Measurements from ENCODE around the gene SLC25A36.

SLC25A36 gene

DNA sequence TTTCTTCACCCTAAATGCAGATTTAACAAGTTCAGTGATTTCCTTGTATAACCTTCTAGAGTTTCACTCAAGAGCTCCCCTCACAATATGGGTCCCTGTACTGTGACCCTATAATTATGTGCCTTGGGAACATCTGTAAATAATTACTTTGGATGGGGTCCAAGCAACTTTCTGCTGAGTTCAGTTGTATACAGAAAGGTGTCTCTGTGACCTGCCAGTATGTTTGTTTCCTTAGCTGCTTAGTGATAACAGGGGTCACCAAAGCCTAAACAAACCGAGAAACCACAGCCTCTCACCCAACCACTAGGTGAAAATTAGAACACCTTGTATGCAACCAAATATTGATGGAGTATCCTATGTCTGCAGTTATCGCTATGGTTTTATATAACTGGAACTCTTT, 29.8 kb upstream of the SLC25A36 start:
- Histone ChIP-seq H3K27me3 (replicated peaks; ENCODE audit: control insufficient read depth, insufficient read depth, low read length, poor library complexity, severe bottlenecking) (no peaks in the 10 kb centered on the region), H3K4me3 (ENCODE audit: insufficient read depth, low read depth, low read length, poor library complexity, severe bottlenecking) (no peak overlapping the region), H3K36me3 (ENCODE audit: control insufficient read depth, insufficient read depth, low read length) (no peaks in the 10 kb centered on the region), H3K9me3 (ENCODE audit: control insufficient read depth, low read length) (no peaks in the 10 kb centered on the region), H3K27ac (ENCODE audit: insufficient read depth, low read length, poor library complexity, severe bottlenecking) (no peak overlapping the region), H3K4me1 (ENCODE audit: control insufficient read depth, insufficient read depth, low read length, poor library complexity, severe bottlenecking) (no peaks in the 10 kb centered on the region)
- DNase-seq: no peak

DNA sequence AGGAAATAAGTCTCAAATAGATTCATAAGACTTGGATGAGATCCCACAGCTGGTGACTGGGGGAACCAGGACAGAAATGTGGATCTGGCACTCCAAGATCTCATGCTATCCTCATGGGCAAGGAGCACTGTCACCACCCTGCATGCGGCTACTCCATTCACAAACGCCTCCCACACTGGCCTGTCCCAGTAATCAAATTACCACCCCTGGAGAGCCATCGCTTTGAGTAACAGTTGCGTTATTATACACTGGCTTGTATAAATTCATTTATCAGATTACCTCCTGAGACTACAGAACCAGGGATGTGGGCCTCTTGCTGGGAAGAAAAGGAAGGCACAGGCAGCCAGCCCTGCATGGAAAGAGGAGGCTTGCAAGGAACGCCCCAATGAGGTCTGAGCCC, 27.9 kb upstream of the SLC25A36 start:
- H3K4me1 ChIP-seq (ENCODE audit: control insufficient read depth, insufficient read depth, low read length, poor library complexity, severe bottlenecking): no peaks in the 10 kb centered on the region
- no peak for DNase-seq
- H3K27ac ChIP-seq (ENCODE audit: insufficient read depth, low read length, poor library complexity, severe bottlenecking): no peak overlapping the region
- no peaks in the 10 kb centered on the region for H3K27me3 ChIP-seq (replicated peaks; ENCODE audit: control insufficient read depth, insufficient read depth, low read length, poor library complexity, severe bottlenecking)
- H3K36me3 ChIP-seq (ENCODE audit: control insufficient read depth, insufficient read depth, low read length): no peaks in the 10 kb centered on the region
- no peaks in the 10 kb centered on the region for H3K9me3 ChIP-seq (ENCODE audit: control insufficient read depth, low read length)
- H3K4me3 ChIP-seq (ENCODE audit: insufficient read depth, low read depth, low read length, poor library complexity, severe bottlenecking): no peak overlapping the region

DNA sequence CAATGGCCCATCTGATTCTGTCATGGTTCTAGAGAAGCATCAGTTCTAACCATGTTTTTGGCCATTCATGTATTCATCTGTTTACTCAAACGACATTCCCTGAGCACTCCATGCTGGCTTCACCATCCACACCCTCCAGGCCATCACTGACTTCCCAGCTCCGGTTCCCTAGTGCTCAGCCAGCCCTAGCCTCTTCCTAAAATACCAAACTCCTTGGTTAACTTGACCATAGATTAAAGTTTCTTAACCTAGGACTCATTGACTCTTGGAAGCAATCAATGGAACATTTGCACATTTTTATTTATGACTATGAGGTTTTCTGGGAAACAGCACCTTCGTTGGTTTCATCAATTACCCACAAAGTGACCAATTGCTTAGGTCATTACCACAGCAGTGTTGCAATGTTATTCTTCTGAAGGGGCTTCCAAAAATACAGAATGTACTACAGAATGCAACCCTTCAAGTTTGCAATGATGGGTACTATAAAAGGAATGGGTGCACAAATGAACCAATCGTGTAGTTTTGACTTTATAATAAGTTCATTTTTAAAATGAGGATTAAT, 27.2 kb upstream of the SLC25A36 start:
- Histone ChIP-seq H3K27me3 (replicated peaks; ENCODE audit: control insufficient read depth, insufficient read depth, low read length, poor library complexity, severe bottlenecking) (no peaks in the 10 kb centered on the region), H3K27ac (ENCODE audit: insufficient read depth, low read length, poor library complexity, severe bottlenecking) (no peak overlapping the region), H3K9me3 (ENCODE audit: control insufficient read depth, low read length) (no peaks in the 10 kb centered on the region), H3K36me3 (ENCODE audit: control insufficient read depth, insufficient read depth, low read length) (no peaks in the 10 kb centered on the region), H3K4me1 (ENCODE audit: control insufficient read depth, insufficient read depth, low read length, poor library complexity, severe bottlenecking) (no peaks in the 10 kb centered on the region), H3K4me3 (ENCODE audit: insufficient read depth, low read depth, low read length, poor library complexity, severe bottlenecking) (no peak overlapping the region)
- DNase-seq: no peak

DNA sequence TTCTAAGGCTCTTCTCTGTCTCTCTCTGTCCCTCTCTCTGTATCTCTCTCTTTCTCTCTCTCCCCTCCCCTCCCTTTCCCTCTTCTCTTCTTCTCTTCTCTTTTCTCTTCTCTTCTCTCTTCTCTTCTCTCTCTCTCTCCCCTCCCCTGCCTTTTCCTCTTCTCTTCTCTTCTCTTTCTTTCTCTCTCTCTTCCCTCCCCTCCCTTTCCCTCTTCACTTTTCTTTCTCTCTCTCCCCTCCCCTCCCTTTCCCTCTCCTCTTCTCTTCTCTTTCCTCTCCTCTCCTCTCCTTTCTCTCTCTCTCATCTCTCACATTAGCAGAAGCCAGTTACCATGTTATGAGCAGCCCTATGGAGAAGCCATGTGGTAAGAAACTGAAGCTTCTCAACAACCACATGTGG, 25.0 kb upstream of the SLC25A36 start:
- Histone ChIP-seq H3K27me3 (replicated peaks; ENCODE audit: control insufficient read depth, insufficient read depth, low read length, poor library complexity, severe bottlenecking) (no peaks in the 10 kb centered on the region), H3K36me3 (ENCODE audit: control insufficient read depth, insufficient read depth, low read length) (no peaks in the 10 kb centered on the region), H3K27ac (ENCODE audit: insufficient read depth, low read length, poor library complexity, severe bottlenecking) (no peak overlapping the region), H3K9me3 (ENCODE audit: control insufficient read depth, low read length) (no peaks in the 10 kb centered on the region), H3K4me3 (ENCODE audit: insufficient read depth, low read depth, low read length, poor library complexity, severe bottlenecking) (no peak overlapping the region), H3K4me1 (ENCODE audit: control insufficient read depth, insufficient read depth, low read length, poor library complexity, severe bottlenecking) (no peaks in the 10 kb centered on the region)
- DNase-seq: no peak

DNA sequence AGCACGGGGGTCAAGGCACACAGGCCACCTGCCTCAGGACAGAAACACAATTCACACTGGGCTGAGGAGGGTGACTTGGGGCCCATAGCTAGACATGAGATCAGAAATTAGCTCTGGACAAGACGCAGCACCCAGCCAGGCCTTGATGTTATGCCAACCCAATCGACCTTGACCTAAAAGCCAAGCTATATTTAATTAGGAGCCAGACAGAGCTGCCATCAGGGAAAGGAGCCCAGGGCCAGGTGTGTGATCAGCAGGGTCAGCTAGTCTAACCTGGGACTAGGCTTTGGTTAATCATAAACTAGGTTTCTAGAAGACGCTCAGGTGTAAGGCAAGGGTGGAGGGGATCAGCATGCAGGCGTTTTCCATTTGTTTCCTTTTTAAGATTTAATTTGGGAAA, 23.9 kb upstream of the SLC25A36 start:
- H3K27me3 ChIP-seq (replicated peaks; ENCODE audit: control insufficient read depth, insufficient read depth, low read length, poor library complexity, severe bottlenecking): no peaks in the 10 kb centered on the region
- no peak overlapping the region for H3K27ac ChIP-seq (ENCODE audit: insufficient read depth, low read length, poor library complexity, severe bottlenecking)
- H3K9me3 ChIP-seq (ENCODE audit: control insufficient read depth, low read length): no peaks in the 10 kb centered on the region
- no peak for DNase-seq
- no peak overlapping the region for H3K4me3 ChIP-seq (ENCODE audit: insufficient read depth, low read depth, low read length, poor library complexity, severe bottlenecking)
- H3K4me1 ChIP-seq (ENCODE audit: control insufficient read depth, insufficient read depth, low read length, poor library complexity, severe bottlenecking): no peaks in the 10 kb centered on the region
- H3K36me3 ChIP-seq (ENCODE audit: control insufficient read depth, insufficient read depth, low read length): no peaks in the 10 kb centered on the region

DNA sequence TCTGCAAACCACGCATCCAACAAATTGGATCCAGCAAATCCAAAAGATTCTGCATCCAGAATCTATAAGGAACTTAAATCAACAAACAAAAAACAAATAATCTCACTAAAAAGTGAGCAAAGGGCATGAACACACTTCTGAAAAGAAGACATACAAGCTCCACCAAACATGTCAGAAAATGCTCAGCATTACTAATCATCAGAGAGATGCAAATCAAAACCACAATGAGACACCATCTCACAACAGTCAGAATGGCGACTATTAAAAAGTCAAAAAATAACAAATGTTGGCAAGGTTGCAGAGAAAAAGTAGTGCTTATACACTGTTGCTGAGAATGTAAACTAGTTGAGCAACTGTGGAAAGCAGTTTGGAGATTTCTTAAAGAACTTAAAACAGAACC, 21.6 kb upstream of the SLC25A36 start:
- Histone ChIP-seq H3K4me3 (ENCODE audit: insufficient read depth, low read depth, low read length, poor library complexity, severe bottlenecking) (no peak overlapping the region), H3K36me3 (ENCODE audit: control insufficient read depth, insufficient read depth, low read length) (no peaks in the 10 kb centered on the region), H3K9me3 (ENCODE audit: control insufficient read depth, low read length) (no peaks in the 10 kb centered on the region)

DNA sequence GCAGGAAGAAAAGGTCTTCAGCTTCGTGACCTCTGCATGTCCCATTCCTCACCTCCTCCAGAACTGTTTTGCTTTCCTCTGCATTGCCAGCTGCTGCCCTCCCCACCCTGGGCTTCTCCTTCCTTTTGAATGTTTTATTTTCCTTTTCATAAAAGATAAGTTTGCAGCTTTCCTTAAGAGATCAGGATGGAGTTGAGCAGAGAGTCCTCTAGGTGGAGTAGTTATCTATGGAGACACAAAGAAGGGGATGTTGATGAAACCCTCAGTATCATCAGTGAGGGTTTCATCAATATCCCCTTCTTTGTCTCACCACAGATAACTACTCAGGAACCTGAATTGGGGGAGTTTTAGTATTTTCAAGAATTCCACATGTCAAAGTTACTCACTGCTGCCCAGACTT, 19.0 kb upstream of the SLC25A36 start:
- no peaks in the 10 kb centered on the region for H3K9me3 ChIP-seq (ENCODE audit: control insufficient read depth, low read length)
- no peaks in the 10 kb centered on the region for H3K4me1 ChIP-seq (ENCODE audit: control insufficient read depth, insufficient read depth, low read length, poor library complexity, severe bottlenecking)
- H3K27me3 ChIP-seq (replicated peaks; ENCODE audit: control insufficient read depth, insufficient read depth, low read length, poor library complexity, severe bottlenecking): no peaks in the 10 kb centered on the region
- no peak overlapping the region for H3K27ac ChIP-seq (ENCODE audit: insufficient read depth, low read length, poor library complexity, severe bottlenecking)
- H3K4me3 ChIP-seq (ENCODE audit: insufficient read depth, low read depth, low read length, poor library complexity, severe bottlenecking): no peak overlapping the region
- DNase-seq: no peak
- H3K36me3 ChIP-seq (ENCODE audit: control insufficient read depth, insufficient read depth, low read length): no peaks in the 10 kb centered on the region

More for the DNA sequence above, 21.6 kb upstream of the SLC25A36 start:
- no peak for DNase-seq
- no peaks in the 10 kb centered on the region for H3K27me3 ChIP-seq (replicated peaks; ENCODE audit: control insufficient read depth, insufficient read depth, low read length, poor library complexity, severe bottlenecking)
- no peak overlapping the region for H3K27ac ChIP-seq (ENCODE audit: insufficient read depth, low read length, poor library complexity, severe bottlenecking)
- no peaks in the 10 kb centered on the region for H3K4me1 ChIP-seq (ENCODE audit: control insufficient read depth, insufficient read depth, low read length, poor library complexity, severe bottlenecking)

DNA sequence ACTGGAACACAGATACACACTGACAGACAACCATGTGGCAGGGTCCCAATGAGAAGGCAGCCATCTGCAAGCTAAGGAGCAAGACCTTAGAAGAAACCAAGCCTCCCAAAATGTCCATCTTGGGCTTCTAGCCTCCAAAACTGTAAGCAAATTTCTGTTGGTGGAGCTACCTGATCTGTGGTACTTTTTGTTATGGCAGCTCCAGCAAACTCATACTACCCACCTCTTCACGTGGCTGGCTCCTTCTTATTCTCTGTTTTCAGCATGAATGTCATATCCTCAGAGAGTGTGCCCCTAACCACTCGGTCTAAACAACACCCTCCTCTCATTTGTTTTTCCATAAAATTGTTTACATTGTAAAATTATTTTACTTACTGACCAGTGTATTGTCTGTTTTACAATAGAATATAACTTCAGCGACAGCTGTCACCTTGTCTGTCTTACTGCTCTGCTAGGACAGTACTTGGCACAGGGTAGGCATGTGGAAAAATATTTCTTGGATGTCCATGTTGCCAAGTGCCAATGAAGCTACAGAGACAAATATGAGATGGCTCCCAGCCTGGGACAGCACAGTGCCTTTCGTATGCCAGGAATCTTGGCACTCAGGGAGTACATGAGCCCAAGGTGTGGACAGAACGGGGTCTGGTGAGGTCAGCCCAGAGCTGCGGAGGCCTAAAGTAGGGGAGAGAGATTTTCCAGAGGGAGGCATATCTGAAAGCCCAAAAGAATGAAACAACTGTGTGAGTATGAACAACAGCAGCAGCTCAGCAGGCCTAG, 17.4 kb upstream of the SLC25A36 start:
- Histone ChIP-seq H3K27ac (ENCODE audit: insufficient read depth, low read length, poor library complexity, severe bottlenecking) (no peak overlapping the region), H3K9me3 (ENCODE audit: control insufficient read depth, low read length) (no peaks in the 10 kb centered on the region), H3K27me3 (replicated peaks; ENCODE audit: control insufficient read depth, insufficient read depth, low read length, poor library complexity, severe bottlenecking) (no peaks in the 10 kb centered on the region), H3K4me1 (ENCODE audit: control insufficient read depth, insufficient read depth, low read length, poor library complexity, severe bottlenecking) (no peaks in the 10 kb centered on the region), H3K4me3 (ENCODE audit: insufficient read depth, low read depth, low read length, poor library complexity, severe bottlenecking) (no peak overlapping the region), H3K36me3 (ENCODE audit: control insufficient read depth, insufficient read depth, low read length) (no peaks in the 10 kb centered on the region)
- no peak for DNase-seq

DNA sequence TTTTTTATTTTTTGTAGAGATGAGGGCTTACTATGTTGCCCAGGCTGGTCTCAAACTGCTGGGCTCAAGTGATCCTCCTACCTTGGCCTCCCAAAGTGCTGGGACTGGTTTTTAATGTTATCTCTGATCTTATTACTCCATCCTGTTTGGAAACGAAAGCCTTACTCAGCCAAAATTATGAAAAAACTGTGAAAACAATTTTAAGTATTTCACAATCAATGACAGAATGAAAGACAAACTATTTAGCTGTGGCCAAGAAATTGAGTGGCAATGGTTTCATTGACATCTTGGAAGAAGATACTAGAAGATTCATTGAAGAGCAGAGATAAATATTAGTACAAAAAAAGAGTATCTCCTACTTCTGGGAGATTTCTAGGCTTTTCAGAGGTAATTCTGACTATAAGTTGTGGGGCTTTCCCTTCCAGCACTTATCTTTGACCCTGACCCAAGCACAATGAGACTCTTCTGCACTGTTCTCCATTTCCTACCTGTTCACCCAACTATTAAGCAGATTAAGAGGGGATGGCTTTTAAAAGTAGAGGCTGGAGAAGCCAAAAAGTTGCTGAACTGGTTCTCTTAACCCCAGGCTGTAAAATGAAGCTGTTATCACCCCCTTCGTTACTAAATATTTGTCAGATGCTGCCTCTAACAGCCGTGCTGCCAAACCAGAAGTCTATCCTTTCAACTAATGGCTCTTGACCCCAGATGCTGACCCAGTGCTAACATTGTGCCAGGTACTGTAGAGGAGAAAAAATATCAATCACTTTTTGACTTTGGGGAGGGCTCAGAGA, 14.2 kb upstream of the SLC25A36 start:
- Histone ChIP-seq H3K36me3 (ENCODE audit: control insufficient read depth, insufficient read depth, low read length) (no peaks in the 10 kb centered on the region), H3K27me3 (replicated peaks; ENCODE audit: control insufficient read depth, insufficient read depth, low read length, poor library complexity, severe bottlenecking) (peaks cover 14% of the 10 kb centered on the region), H3K9me3 (ENCODE audit: control insufficient read depth, low read length) (no peaks in the 10 kb centered on the region), H3K27ac (ENCODE audit: insufficient read depth, low read length, poor library complexity, severe bottlenecking) (no peak overlapping the region), H3K4me1 (ENCODE audit: control insufficient read depth, insufficient read depth, low read length, poor library complexity, severe bottlenecking) (no peaks in the 10 kb centered on the region), H3K4me3 (ENCODE audit: insufficient read depth, low read depth, low read length, poor library complexity, severe bottlenecking) (no peak overlapping the region)
- no peak for DNase-seq

DNA sequence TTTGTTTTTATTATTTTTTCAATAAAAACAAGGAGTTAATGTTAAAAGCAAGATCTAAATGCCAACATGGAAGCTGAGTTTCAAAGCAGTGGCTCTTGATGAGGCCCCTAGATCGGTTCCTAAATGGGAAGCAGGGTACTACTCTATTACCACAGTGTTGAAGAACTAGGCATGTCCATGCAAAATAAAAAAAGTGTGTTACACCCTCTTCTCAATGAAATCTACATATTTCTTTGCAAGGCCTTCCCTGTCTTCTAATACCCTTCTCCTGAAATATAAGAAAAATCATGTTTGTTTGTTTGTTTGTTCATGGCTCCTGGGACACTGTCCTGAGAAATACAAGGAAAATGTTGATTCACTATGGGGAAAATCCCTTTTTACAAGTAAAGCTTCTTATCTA, 12.2 kb upstream of the SLC25A36 start:
- no peak for DNase-seq
- H3K4me1 ChIP-seq (ENCODE audit: control insufficient read depth, insufficient read depth, low read length, poor library complexity, severe bottlenecking): no peaks in the 10 kb centered on the region
- no peaks in the 10 kb centered on the region for H3K36me3 ChIP-seq (ENCODE audit: control insufficient read depth, insufficient read depth, low read length)
- no peak overlapping the region for H3K4me3 ChIP-seq (ENCODE audit: insufficient read depth, low read depth, low read length, poor library complexity, severe bottlenecking)
- H3K27me3 ChIP-seq (replicated peaks; ENCODE audit: control insufficient read depth, insufficient read depth, low read length, poor library complexity, severe bottlenecking): peaks cover 14% of the 10 kb centered on the region
- H3K9me3 ChIP-seq (ENCODE audit: control insufficient read depth, low read length): no peaks in the 10 kb centered on the region
- no peak overlapping the region for H3K27ac ChIP-seq (ENCODE audit: insufficient read depth, low read length, poor library complexity, severe bottlenecking)

Measured in effector memory CD4-positive, alpha-beta T cell (primary cell).